GM12874 (cell line): Measurements from ENCODE around the gene TTC22.

Experiments used
- TF ChIP-seq, protein P1 (sequence below): IDR thresholded peaks from 2 replicates; pipeline ENCODE4 v1.5.1; 2011; ENCODE audit warnings: low read depth, mild to moderate bottlenecking, control low read depth, low read length, moderate library complexity; ENCODE audit not compliant: insufficient read depth

Gene TTC22

GRCh38 chr1:54806931-54807611 lies 5.9 kb upstream of the TTC22 start:
- TF ChIP-seq, protein P1, sequence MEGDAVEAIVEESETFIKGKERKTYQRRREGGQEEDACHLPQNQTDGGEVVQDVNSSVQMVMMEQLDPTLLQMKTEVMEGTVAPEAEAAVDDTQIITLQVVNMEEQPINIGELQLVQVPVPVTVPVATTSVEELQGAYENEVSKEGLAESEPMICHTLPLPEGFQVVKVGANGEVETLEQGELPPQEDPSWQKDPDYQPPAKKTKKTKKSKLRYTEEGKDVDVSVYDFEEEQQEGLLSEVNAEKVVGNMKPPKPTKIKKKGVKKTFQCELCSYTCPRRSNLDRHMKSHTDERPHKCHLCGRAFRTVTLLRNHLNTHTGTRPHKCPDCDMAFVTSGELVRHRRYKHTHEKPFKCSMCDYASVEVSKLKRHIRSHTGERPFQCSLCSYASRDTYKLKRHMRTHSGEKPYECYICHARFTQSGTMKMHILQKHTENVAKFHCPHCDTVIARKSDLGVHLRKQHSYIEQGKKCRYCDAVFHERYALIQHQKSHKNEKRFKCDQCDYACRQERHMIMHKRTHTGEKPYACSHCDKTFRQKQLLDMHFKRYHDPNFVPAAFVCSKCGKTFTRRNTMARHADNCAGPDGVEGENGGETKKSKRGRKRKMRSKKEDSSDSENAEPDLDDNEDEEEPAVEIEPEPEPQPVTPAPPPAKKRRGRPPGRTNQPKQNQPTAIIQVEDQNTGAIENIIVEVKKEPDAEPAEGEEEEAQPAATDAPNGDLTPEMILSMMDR = no peak

DNA sequence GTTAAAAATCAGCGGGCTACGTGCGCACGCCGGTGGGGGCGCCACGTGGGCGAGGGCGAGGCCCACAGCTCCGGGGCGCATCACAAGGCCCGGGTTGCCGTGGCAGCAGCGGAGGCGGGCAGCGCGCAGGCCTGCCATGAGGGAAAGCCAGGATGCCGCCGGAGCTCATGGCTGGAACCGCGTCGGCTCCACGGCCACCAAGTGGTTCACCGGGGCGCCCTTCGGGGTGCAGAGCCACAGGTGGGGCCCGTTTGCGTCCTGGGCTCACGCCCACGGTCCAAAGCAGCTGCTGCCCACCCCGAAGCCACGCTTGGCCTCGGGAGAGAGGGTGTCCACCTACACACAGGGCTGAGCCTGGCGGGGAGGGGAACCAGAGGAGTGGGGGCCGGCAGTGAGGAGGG lies 4.9 kb upstream of the TTC22 start:
- TF ChIP-seq, protein P1 = no peak

GRCh38 chr1:54805466-54805865 lies 4.3 kb upstream of the TTC22 start:
- TF ChIP-seq, protein P1 = no peak

DNA sequence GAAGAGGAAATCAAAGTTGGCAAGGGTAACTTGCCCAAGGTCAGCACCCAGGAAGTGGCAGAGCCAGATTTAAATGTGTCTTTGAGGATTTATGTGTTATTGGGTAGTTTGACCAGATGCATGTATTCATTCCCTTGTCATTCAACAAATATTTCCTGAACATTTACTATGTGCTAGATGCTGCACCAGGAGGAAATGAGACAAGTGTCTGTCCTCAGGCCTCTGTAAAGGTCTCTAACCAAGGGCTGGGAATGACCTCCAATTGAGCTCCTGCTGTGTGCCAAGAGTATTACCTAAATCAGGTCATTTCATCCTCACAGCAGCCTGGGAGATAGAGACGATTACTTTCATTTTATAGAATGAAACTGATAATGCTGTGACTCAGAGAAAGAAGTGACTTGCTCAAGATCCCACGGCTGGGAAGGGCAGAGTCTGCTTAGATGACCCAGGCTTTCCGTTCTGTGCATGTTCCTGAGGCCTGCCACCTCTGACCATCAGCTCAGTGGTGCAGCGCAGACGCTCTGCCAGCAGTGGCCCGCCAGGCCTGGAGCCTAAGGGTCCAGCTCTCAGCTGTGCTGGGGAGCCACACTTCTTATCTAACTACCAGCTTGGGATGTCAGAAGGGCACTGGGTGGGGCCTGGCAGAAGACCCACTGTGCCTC lies 3.5 kb upstream of the TTC22 start:
- TF ChIP-seq, protein P1 = no peak

- TF ChIP-seq, protein P1 = no peak
Measured at GRCh38 chr1:54803761-54804470, 2.8 kb upstream of the TTC22 start.

GRCh38 chr1:54800041-54800898 lies 853 bp downstream of the TTC22 start:
- TF ChIP-seq, protein P1 = no peak
